Activated CD4-positive, alpha-beta T cell treated with anti-CD3 and anti-CD28 coated beads for 4 hours (primary cell): Measurements from ENCODE around the gene SHLD1.

Source experiments
- DNase-seq, 2 donors: peaks; one replicate each; pipeline ENCODE4 v3.0.0-alpha.2; 2020

SHLD1 gene

GRCh38 chr20:5899444-5899843 is 149.2 kb downstream of the SHLD1 start:
- DNase-seq, result no peak

- no peak for DNase-seq
These were observed 150.7 kb downstream of the SHLD1 start for GRCh38 chr20:5900908-5901307.

- DNase-seq, result no peak
These were observed 158.8 kb downstream of the SHLD1 start for GRCh38 chr20:5908981-5909380.

- no peak for DNase-seq
These were observed 160.0 kb downstream of the SHLD1 start for GRCh38 chr20:5910186-5910585.

- DNase-seq, result no peak
These were observed 163.0 kb downstream of the SHLD1 start for GRCh38 chr20:5913166-5913565.
